Astrocyte (in vitro differentiated cells and primary cell): ENCODE measurements around the gene SRBD1. TPM values are rescaled to one million over a fixed set of nuclear protein-coding genes. Genes with fewer than 3 reads are reported as not detected.

Source experiments
- DNase-seq: peaks from one replicate; pipeline ENCODE4 v3.0.0-alpha.2; 2010; ENCODE audit warnings: low read depth
- FAIRE-seq: peaks from 2 replicates; lab custom pipeline; 2011; peaks lifted over from hg19 to GRCh38; lab: Jason Lieb, UNC
- H2AFZ ChIP-seq: 2 replicates; pipeline ENCODE4 v1.6.0; 2012; ENCODE audit warnings: low read depth, low read length, inconsistent platforms
- H3K27ac ChIP-seq: 2 replicates; pipeline ENCODE4 v1.5.1; 2011; ENCODE audit warnings: low read depth, low read length, inconsistent platforms
- H3K27me3 ChIP-seq: 2 replicates; pipeline ENCODE4 v1.6.0; 2011; ENCODE audit warnings: low read length, inconsistent platforms; ENCODE audit not compliant: insufficient read depth
- H3K36me3 ChIP-seq: 2 replicates; pipeline ENCODE4 v1.5.1; 2011; ENCODE audit warnings: low read length, inconsistent platforms; ENCODE audit not compliant: insufficient read depth
- H3K4me1 ChIP-seq: 2 replicates; pipeline ENCODE4 v1.5.1; 2011; ENCODE audit warnings: low read length, inconsistent platforms; ENCODE audit not compliant: insufficient read depth
- H3K4me2 ChIP-seq: 2 replicates; pipeline ENCODE4 v1.6.0; 2012; ENCODE audit warnings: low read length, inconsistent platforms
- H3K4me3 ChIP-seq: 2 replicates; pipeline ENCODE4 v1.5.1; 2011; ENCODE audit warnings: low read depth, mild to moderate bottlenecking, low read length, inconsistent platforms; ENCODE audit not compliant: insufficient read depth
- H3K79me2 ChIP-seq: 2 replicates; pipeline ENCODE4 v1.6.0; 2012; ENCODE audit warnings: mild to moderate bottlenecking, low read length, inconsistent platforms; ENCODE audit not compliant: insufficient read depth
- H3K9ac ChIP-seq: 2 replicates; pipeline ENCODE4 v1.6.0; 2012; ENCODE audit warnings: mild to moderate bottlenecking, low read length, inconsistent platforms
- H3K9me3 ChIP-seq: 2 replicates; pipeline ENCODE4 v1.5.1; 2012; ENCODE audit warnings: low read depth, mild to moderate bottlenecking, low read length, inconsistent platforms; ENCODE audit not compliant: insufficient read depth
- H4K20me1 ChIP-seq: 2 replicates; pipeline ENCODE4 v1.6.0; 2012; ENCODE audit warnings: low read length, inconsistent platforms; ENCODE audit not compliant: insufficient read depth
- H3K27ac Mint-ChIP-seq: one replicate; pipeline ENCODE4 v1.8.0; 2021; ENCODE audit warnings: mild to moderate bottlenecking, mixed read lengths; ENCODE audit not compliant: unreplicated experiment
- H3K27me3 Mint-ChIP-seq: one replicate; pipeline ENCODE4 v1.8.0; 2021; ENCODE audit warnings: low read depth, mixed read lengths; ENCODE audit not compliant: unreplicated experiment
- H3K36me3 Mint-ChIP-seq: one replicate; pipeline ENCODE4 v1.8.0; 2021; ENCODE audit warnings: low read depth, mixed read lengths; ENCODE audit not compliant: unreplicated experiment
- H3K4me1 Mint-ChIP-seq: one replicate; pipeline ENCODE4 v1.8.0; 2021; ENCODE audit warnings: low read depth, mixed read lengths; ENCODE audit not compliant: unreplicated experiment
- H3K4me3 Mint-ChIP-seq: one replicate; pipeline ENCODE4 v1.8.0; 2021; ENCODE audit warnings: mild to moderate bottlenecking, moderate library complexity, mixed read lengths; ENCODE audit not compliant: unreplicated experiment
- H3K9me3 Mint-ChIP-seq: one replicate; pipeline ENCODE4 v1.8.0; 2021; ENCODE audit warnings: mild to moderate bottlenecking, mixed read lengths; ENCODE audit not compliant: unreplicated experiment
- EZH2 ChIP-seq: IDR thresholded peaks from 2 replicates; pipeline ENCODE4 v1.6.1; 2012; ENCODE audit warnings: mild to moderate bottlenecking, low read length, inconsistent platforms; ENCODE audit not compliant: insufficient read depth
- total RNA-seq: library from RNA; stranded (reverse); gene quantifications from 2 replicates; pipeline ENCODE4 v1.2.1, GENCODE V29; 2021
- TF ChIP-seq, protein P1 (sequence below): IDR thresholded peaks from 2 replicates; pipeline ENCODE4 v1.5.1; 2011; ENCODE audit warnings: low read depth, mild to moderate bottlenecking, inconsistent platforms, low read length, moderate library complexity; ENCODE audit not compliant: insufficient read depth

Gene SRBD1
- total RNA-seq, 1 donor from 2014 or later = 9.3 TPM

DNA sequence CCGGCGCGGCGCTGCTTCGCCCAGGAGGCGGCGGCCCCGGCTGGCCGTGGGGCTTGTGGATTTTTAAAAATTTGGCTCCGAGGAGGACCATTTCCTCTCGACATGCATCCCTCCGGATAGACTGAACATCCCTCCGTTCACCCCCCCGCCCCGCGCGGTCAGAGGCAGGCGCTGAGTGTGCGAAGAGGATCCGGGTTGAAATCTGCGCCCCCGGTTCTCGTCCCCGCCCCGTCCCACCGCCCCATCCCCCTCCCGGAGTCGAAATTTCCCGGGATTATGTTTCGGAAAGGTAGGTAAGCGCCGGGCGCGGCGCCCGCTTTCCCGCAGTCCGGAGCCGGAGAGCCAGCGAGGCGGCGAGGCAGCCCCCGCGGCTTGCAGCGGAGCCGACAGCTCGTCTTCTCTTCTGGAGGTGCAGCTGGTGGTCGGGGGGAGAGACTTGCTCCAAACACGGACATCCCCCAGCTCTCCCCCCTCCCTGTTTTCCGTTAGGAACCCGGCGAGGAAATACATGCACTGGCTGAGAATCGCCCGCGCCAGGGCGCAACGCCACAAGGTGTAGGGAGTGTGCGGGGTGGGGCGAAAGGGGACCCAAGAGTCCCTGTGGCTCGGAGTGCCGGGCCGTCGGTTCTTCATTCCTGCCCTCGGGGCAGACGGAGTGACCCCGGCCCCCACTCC lies 40.5 kb upstream of the SRBD1 start, which contains the start of gene PRKCE:
Gene PRKCE, plus strand, starts transcription at position 261 of the 675 bp plus-strand sequence.
- Histone ChIP-seq H3K9ac (peak within 1 kb of the TSS; percentile 82), H4K20me1 (peaks cover 33% of the 10 kb centered on the region), H3K27me3 (no peaks in the 10 kb centered on the region), H3K36me3 (no peaks in the 10 kb centered on the region), H3K4me3 (peak within 1 kb of the TSS; percentile 92), H3K9me3 (no peaks in the 10 kb centered on the region), H3K27ac (peak within 1 kb of the TSS; percentile 71), H3K79me2 (peaks cover 32% of the 10 kb centered on the region), H2AFZ (peak within 1 kb of the TSS; percentile 90), H3K4me2 (peak within 1 kb of the TSS; percentile 95), H3K4me1 (peaks cover 20% of the 10 kb centered on the region)
- Mint-ChIP-seq H3K9me3 (no peaks in the 10 kb centered on the region), H3K27ac (peak within 1 kb of the TSS; percentile 95), H3K4me3 (peak within 1 kb of the TSS; percentile 100), H3K27me3 (peaks cover 11% of the 10 kb centered on the region), H3K36me3 (no peaks in the 10 kb centered on the region), H3K4me1 (peaks cover 19% of the 10 kb centered on the region)
- no peak for TF ChIP-seq EZH2
- TF ChIP-seq, protein P1, sequence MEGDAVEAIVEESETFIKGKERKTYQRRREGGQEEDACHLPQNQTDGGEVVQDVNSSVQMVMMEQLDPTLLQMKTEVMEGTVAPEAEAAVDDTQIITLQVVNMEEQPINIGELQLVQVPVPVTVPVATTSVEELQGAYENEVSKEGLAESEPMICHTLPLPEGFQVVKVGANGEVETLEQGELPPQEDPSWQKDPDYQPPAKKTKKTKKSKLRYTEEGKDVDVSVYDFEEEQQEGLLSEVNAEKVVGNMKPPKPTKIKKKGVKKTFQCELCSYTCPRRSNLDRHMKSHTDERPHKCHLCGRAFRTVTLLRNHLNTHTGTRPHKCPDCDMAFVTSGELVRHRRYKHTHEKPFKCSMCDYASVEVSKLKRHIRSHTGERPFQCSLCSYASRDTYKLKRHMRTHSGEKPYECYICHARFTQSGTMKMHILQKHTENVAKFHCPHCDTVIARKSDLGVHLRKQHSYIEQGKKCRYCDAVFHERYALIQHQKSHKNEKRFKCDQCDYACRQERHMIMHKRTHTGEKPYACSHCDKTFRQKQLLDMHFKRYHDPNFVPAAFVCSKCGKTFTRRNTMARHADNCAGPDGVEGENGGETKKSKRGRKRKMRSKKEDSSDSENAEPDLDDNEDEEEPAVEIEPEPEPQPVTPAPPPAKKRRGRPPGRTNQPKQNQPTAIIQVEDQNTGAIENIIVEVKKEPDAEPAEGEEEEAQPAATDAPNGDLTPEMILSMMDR = no peak
- FAIRE-seq = no peak
- no peak for DNase-seq

DNA sequence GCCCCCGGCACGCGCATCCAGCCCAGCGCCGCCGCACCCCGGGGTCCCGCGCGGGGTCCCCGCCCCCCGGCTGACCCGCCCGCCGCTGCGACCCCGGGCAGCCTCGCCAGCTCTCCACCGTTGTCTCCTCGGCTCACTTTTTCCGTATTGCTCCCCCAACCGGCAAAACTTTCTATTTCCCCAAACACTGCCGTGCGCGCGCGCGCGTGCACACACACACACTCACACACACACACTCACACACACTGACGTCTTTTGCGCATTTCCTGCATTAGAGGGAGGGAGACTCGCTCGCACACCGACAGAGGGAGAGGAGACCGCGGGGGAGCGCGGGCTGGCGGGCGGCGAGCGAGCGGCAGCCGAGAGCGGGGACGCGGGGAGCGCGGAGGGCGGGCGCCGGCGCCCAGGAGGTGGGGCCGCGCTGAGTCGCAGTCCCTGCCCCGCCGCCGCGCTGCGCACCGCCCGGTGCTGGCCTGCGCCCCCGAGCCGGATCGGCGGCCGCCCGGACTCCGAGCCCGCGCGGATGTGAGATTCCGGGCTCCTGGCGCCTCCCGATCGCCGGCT lies 39.9 kb upstream of the SRBD1 start:
- H3K27ac ChIP-seq = peak overlapping the region; percentile 71
- H3K79me2 ChIP-seq = peaks cover 31% of the 10 kb centered on the region
- peak overlapping the region; percentile 82 for H3K9ac ChIP-seq
- FAIRE-seq = no peak
- H2AFZ ChIP-seq = peak overlapping the region; percentile 90
- H3K27me3 Mint-ChIP-seq = peaks cover 12% of the 10 kb centered on the region
- H3K4me3 Mint-ChIP-seq = peak overlapping the region; percentile 100
- H3K36me3 ChIP-seq = no peaks in the 10 kb centered on the region
- TF ChIP-seq, protein P1 = peak; percentile 15
- no peak for TF ChIP-seq EZH2
- peaks cover 33% of the 10 kb centered on the region for H4K20me1 ChIP-seq
- peak; percentile 96 for DNase-seq
- peaks cover 20% of the 10 kb centered on the region for H3K4me1 ChIP-seq
- H3K4me3 ChIP-seq = peak overlapping the region; percentile 92
- no peaks in the 10 kb centered on the region for H3K9me3 Mint-ChIP-seq
- H3K9me3 ChIP-seq = no peaks in the 10 kb centered on the region
- H3K27me3 ChIP-seq = no peaks in the 10 kb centered on the region
- H3K36me3 Mint-ChIP-seq = no peaks in the 10 kb centered on the region
- peak overlapping the region; percentile 95 for H3K4me2 ChIP-seq
- H3K4me1 Mint-ChIP-seq = peaks cover 19% of the 10 kb centered on the region
- peak overlapping the region; percentile 95 for H3K27ac Mint-ChIP-seq
